ENCODE data around the gene CRELD2. TPM values are rescaled to one million over a fixed set of nuclear protein-coding genes. Genes with fewer than 3 reads are reported as not detected.

CRELD2 gene
- total and polyA plus RNA-seq, 2 of the 13 experiments (the other 11 are each of a cell fraction or from before 2014, with no cell fraction given) = 17.2 to 44.7 TPM

DNA sequence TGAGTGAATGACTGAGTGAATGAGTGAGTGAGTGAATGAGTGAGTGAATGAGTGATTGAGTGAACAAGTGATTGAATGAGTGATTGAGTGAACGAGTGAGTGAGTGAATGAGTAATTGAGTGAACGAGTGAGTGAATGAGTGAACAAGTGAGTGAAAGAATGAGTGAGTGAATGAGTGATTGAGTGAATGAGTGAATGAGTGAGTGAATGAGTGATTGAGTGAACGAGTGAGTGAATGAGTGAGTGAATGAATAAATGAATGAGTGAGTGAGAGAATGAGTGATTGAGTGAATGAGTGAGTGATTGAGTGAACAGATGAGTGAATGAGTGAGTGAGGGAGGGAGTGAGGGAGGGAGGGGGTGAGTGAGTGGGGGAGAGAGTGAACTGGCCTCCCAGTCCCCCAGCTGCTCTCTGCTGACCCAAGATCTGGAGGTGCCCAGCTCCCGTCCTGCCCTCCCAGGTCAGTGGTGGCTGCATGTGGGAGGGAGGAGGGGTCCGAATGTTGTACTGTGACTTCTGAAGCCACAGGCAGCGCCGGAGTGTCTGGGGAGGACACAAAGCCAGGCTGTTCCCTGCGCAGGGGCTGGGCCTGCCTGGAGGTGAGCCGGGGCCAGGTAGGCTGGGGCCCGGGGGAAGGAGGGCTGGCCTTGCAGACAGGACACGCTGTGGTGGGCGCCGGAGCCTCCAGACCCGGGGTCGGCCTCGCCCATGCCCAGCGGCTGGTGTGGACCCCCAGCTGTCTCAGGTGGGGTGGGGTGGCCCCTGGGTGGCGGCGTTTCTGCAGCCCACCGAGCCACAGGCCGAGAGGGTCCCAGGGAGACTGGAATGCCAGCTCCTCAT is 24.4 kb downstream of the CRELD2 start (continued):
- TF ChIP-seq, protein P1, sequence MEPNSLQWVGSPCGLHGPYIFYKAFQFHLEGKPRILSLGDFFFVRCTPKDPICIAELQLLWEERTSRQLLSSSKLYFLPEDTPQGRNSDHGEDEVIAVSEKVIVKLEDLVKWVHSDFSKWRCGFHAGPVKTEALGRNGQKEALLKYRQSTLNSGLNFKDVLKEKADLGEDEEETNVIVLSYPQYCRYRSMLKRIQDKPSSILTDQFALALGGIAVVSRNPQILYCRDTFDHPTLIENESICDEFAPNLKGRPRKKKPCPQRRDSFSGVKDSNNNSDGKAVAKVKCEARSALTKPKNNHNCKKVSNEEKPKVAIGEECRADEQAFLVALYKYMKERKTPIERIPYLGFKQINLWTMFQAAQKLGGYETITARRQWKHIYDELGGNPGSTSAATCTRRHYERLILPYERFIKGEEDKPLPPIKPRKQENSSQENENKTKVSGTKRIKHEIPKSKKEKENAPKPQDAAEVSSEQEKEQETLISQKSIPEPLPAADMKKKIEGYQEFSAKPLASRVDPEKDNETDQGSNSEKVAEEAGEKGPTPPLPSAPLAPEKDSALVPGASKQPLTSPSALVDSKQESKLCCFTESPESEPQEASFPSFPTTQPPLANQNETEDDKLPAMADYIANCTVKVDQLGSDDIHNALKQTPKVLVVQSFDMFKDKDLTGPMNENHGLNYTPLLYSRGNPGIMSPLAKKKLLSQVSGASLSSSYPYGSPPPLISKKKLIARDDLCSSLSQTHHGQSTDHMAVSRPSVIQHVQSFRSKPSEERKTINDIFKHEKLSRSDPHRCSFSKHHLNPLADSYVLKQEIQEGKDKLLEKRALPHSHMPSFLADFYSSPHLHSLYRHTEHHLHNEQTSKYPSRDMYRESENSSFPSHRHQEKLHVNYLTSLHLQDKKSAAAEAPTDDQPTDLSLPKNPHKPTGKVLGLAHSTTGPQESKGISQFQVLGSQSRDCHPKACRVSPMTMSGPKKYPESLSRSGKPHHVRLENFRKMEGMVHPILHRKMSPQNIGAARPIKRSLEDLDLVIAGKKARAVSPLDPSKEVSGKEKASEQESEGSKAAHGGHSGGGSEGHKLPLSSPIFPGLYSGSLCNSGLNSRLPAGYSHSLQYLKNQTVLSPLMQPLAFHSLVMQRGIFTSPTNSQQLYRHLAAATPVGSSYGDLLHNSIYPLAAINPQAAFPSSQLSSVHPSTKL (CRISPR knock-in tag; IDR thresholded peaks at IDR 0.05) = peak; percentile 59
- peak; percentile 87; the same call in 1 of the 2 replicates for TF ChIP-seq ZSCAN25 (CRISPR knock-in tag; IDR thresholded peaks at IDR 0.05)
- TF ChIP-seq ZNF530 (CRISPR knock-in tag; IDR thresholded peaks at IDR 0.05; ENCODE audit: low read depth) = no peak
- peak; percentile 70; the same call in 1 of the 2 replicates for TF ChIP-seq NONO (IDR thresholded peaks at IDR 0.05)
- TF ChIP-seq NONO (CRISPR knock-in tag; conservative IDR thresholded peaks at IDR 0.05) = peak; percentile 59
- TF ChIP-seq, protein P2, sequence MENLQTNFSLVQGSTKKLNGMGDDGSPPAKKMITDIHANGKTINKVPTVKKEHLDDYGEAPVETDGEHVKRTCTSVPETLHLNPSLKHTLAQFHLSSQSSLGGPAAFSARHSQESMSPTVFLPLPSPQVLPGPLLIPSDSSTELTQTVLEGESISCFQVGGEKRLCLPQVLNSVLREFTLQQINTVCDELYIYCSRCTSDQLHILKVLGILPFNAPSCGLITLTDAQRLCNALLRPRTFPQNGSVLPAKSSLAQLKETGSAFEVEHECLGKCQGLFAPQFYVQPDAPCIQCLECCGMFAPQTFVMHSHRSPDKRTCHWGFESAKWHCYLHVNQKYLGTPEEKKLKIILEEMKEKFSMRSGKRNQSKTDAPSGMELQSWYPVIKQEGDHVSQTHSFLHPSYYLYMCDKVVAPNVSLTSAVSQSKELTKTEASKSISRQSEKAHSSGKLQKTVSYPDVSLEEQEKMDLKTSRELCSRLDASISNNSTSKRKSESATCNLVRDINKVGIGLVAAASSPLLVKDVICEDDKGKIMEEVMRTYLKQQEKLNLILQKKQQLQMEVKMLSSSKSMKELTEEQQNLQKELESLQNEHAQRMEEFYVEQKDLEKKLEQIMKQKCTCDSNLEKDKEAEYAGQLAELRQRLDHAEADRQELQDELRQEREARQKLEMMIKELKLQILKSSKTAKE (CRISPR knock-in tag; IDR thresholded peaks at IDR 0.05; ENCODE audit: borderline replicate concordance) = peak; percentile 88
- TF ChIP-seq HNRNPK (IDR thresholded peaks at IDR 0.05; ENCODE audit: low read depth, low read length, poor library complexity, severe bottlenecking) = peak; percentile 9
- TF ChIP-seq RFXANK (CRISPR knock-in tag; IDR thresholded peaks at IDR 0.05) = no peak
- TF ChIP-seq, protein P3, sequence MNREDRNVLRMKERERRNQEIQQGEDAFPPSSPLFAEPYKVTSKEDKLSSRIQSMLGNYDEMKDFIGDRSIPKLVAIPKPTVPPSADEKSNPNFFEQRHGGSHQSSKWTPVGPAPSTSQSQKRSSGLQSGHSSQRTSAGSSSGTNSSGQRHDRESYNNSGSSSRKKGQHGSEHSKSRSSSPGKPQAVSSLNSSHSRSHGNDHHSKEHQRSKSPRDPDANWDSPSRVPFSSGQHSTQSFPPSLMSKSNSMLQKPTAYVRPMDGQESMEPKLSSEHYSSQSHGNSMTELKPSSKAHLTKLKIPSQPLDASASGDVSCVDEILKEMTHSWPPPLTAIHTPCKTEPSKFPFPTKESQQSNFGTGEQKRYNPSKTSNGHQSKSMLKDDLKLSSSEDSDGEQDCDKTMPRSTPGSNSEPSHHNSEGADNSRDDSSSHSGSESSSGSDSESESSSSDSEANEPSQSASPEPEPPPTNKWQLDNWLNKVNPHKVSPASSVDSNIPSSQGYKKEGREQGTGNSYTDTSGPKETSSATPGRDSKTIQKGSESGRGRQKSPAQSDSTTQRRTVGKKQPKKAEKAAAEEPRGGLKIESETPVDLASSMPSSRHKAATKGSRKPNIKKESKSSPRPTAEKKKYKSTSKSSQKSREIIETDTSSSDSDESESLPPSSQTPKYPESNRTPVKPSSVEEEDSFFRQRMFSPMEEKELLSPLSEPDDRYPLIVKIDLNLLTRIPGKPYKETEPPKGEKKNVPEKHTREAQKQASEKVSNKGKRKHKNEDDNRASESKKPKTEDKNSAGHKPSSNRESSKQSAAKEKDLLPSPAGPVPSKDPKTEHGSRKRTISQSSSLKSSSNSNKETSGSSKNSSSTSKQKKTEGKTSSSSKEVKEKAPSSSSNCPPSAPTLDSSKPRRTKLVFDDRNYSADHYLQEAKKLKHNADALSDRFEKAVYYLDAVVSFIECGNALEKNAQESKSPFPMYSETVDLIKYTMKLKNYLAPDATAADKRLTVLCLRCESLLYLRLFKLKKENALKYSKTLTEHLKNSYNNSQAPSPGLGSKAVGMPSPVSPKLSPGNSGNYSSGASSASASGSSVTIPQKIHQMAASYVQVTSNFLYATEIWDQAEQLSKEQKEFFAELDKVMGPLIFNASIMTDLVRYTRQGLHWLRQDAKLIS (CRISPR knock-in tag; IDR thresholded peaks at IDR 0.05) = peak; percentile 72; the same call in 1 of the 2 replicates
- TF ChIP-seq, protein P4, sequence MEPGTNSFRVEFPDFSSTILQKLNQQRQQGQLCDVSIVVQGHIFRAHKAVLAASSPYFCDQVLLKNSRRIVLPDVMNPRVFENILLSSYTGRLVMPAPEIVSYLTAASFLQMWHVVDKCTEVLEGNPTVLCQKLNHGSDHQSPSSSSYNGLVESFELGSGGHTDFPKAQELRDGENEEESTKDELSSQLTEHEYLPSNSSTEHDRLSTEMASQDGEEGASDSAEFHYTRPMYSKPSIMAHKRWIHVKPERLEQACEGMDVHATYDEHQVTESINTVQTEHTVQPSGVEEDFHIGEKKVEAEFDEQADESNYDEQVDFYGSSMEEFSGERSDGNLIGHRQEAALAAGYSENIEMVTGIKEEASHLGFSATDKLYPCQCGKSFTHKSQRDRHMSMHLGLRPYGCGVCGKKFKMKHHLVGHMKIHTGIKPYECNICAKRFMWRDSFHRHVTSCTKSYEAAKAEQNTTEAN (CRISPR knock-in tag; conservative IDR thresholded peaks at IDR 0.05) = 0 out of 2 replicates have a peak, but pooled peaks have one; percentile 38
- TF ChIP-seq ZNF777 (CRISPR knock-in tag; IDR thresholded peaks at IDR 0.05) = 0 out of 2 replicates have a peak, but pooled peaks have one; percentile 37
- no peak for TF ChIP-seq MATR3 (CRISPR knock-in tag; IDR thresholded peaks at IDR 0.05)
- no peak; the same call in 1 of the 2 replicates for TF ChIP-seq ZNF546 (CRISPR knock-in tag; conservative IDR thresholded peaks at IDR 0.05)
- TF ChIP-seq SOX6 (IDR thresholded peaks at IDR 0.05) = no peak
- TF ChIP-seq SOX6 (CRISPR knock-in tag; IDR thresholded peaks at IDR 0.05) = 0 out of 2 replicates have a peak, but pooled peaks have one; percentile 19
- no peak for TF ChIP-seq ZNF362 (CRISPR knock-in tag; IDR thresholded peaks at IDR 0.05; ENCODE audit: borderline replicate concordance)

Data from HepG2 (cell line).